Mammary epithelial cell (primary cell): Measurements from ENCODE around the gene FKBP9.
"Not testable (repeated sequence)": the region's sequence is repeated elsewhere in the genome, so short reads cannot be mapped to it uniquely, and the experiment has no call there.

Experiments used
- CTCF ChIP-seq, 2 donors: IDR thresholded peaks in 1 of 2; conservative IDR thresholded peaks in 1 of 2; 2 replicates each; pipeline ENCODE4 v1.5.1; 2011 to 2012; ENCODE audit warnings: inconsistent platforms in 2 of 2, low read length in 2 of 2, mild to moderate bottlenecking in 2 of 2, control low read depth in 1 of 2, low read depth in 1 of 2; ENCODE audit not compliant: insufficient read depth in 1 of 2; ENCODE audit errors: extremely low read depth in 1 of 2
- EZH2 ChIP-seq: IDR thresholded peaks from 2 replicates; pipeline ENCODE4 v1.6.1; 2012; ENCODE audit warnings: low read length, inconsistent platforms, borderline replicate concordance

- not testable (repeated sequence) for TF ChIP-seq CTCF (conservative IDR thresholded peaks at IDR 0.05 in 1 of 2, IDR thresholded peaks at IDR 0.05 in 1 of 2; ENCODE audit: extremely low read depth in 1 of 2, insufficient read depth in 1 of 2, low read depth in 1 of 2, low read length in 2 of 2); EZH2
Measured at GRCh38 chr7:32963880-32964301, 6.7 kb downstream of the FKBP9 start.
